HG03558 (cell line): ENCODE results near the gene IDH3A.

Experiments
- ATAC-seq: cut with Tn5 transposase; IDR thresholded peaks from one replicate; pipeline ENCODE4 v1.9.1; 2021; ENCODE audit warnings: moderate number of reproducible peaks; ENCODE audit not compliant: unreplicated experiment; ENCODE audit errors: extremely low read depth

Gene IDH3A

DNA sequence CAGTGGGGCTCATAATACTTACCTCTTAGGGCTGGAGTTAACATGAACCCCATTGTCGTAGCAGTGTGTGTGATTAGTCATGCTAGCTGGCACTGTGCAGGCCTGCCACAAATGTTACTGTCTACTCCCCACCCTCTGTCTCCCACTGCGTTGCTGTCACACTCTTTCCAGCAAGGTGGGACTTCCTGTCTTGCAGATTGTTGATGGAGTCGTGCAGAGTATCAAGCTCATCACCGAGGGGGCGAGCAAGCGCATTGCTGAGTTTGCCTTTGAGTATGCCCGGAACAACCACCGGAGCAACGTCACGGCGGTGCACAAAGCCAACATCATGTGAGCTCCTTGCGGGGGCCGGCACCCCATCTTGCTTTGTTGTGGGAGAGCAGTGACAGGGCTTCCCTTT lies 12.9 kb downstream of the IDH3A start:
- ATAC-seq = no peak

DNA sequence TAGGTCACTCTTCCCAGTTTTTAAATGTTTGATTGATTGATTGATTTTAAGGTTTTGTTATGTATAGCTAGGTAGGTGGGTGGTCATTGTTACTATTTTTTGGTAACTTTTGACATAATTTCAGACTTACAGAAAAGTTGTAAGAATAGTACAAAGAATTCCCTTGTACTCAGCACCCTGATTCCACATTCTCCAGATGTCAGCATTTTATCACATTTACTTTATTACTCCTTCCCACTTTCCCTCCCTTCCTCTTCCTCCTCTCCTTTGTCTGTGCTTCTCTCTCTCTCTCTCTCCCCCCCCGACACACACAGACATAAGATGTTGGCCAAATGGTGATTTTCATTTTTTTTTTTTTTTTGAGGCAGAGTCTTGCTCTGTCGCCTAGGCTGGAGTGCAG lies 14.8 kb downstream of the IDH3A start:
- no peak for ATAC-seq

DNA sequence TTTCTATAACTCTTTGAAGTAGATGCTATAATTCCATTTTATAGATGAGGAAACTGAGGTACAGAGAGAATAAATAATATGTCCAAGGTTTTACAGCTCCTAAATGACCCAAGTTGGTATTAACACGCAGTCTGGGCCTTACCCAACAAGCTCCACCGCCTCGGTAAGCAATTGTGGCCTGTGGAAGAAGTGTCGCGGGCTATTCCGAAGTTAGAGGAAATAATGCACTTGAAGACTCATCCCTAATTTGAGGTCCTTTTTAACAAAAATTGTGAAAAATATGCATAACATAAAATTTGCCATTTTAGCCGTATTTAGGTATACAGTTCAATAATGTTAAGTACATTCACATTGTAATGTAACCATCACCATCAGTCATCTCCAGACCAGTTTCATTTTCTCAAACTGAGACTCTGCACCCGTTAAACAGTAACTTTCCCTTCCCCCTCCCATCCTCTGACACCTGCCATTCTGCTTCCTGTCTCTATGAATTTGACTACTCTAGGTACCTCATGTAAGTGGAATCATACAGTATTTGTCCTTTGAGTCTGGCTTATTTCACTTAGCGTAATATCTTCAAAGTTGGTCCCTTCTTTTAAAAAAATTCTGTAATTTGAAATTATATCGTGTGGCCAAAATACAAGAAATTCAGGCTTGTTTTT lies 18.2 kb downstream of the IDH3A start:
- ATAC-seq = peak; percentile 45

DNA sequence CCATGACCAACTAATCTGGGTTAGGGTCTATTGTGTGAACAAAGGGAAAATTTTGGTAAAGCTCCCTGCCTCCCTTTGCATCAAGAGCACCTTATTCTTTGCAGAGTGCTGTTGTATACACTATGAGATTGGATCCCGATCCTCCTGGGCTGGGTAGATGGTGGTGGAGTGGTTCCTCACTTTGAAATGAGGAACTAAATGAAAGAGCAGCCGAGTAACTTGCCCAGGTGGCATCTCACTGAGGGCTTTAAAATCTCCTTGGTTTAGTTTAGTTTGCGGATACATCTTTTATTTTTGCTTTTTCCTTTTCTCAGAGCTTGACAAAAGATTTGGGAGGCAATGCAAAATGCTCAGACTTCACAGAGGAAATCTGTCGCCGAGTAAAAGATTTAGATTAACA lies 19.4 kb downstream of the IDH3A start:
- no peak for ATAC-seq

DNA sequence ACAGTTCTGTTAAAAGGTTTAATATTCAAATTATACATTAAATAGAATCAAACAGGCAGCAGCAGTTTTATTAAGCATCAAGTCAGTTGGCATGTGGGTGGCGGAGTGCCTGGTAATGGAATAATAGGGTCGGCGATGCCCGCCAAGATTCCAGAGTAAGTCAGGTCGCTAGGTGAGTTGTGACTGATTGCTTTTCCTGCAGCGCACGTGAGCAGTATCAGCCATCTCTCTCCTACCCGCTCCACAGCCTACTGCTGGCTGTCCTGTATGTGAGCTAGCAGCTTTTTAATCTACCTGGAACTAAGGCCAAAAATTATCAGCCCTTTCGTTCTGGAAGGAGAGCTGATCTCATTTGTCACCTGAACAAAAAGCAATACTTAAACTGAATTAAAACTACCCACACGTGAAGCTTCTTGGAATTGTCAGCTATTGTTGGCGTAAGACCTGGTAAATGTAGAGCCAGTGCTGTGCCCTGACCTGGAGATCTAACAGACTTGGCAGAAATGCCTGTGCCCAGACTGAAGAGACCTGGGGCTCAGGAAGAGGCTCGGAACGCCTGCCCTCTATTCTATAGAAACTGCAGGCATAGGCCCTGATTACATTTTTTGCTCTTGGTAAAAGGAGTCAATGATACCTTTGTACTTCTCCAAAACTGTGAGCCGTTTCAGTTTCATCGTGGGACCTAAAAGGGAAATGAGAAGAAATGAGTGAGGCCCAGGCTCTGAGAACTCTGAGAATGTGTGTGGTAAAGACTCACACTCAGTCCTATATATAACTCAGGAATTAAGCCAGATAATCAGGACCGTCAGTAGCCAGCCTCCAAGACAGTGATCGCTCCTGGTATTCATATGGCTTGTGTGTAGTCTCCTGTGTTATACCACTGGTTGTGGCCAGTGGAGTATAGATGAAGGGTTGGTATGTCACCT lies 21.9 kb downstream of the IDH3A start:
- ATAC-seq = no peak

DNA sequence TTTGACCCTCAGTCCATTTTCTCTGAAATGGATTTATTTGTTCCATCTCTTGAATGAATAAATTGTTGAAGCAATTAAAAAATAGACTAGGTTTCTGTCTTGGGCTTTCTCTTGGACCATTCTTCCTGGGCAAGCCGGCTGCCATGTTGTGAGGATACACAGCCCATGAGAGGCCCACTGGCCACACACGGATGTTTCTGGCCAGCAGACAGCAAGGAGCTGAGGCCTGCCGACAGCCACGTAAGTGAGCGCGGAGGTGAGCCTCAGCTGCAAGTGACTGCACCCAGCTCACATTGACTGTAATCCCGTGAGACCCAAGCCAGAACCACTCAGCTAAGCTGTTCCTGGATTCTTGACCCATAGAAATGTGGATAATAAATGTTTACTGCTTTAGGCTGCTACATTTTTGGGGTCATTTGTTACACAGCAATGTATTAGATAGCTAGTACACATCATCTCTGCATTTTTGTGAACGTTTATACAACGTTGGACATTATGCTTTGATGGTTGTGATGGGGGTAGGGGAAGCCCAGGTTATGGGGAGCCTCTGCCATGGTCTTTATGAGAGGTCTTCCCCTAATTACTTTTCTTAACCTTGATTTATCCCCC lies 22.8 kb downstream of the IDH3A start:
- no peak for ATAC-seq

DNA sequence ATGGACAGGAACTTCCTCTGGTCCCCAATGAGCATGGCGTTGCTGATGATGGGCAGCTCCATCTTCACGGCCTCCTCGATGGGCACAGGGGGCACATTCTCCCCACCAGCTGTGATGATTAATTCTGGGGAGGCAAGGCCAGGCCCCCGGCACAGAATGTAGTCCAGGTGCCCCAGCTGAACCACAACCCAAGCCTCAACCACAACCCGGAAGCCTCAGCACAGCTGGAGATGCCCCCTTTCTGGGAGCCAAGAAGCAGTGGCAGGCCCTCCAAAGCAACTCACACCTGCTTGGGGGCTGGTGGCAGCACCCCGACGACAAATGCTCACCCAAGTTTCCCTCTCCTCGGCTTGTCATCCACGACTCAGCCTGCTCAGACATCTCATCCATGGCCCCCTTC lies 25.2 kb downstream of the IDH3A start:
- ATAC-seq = no peak

DNA sequence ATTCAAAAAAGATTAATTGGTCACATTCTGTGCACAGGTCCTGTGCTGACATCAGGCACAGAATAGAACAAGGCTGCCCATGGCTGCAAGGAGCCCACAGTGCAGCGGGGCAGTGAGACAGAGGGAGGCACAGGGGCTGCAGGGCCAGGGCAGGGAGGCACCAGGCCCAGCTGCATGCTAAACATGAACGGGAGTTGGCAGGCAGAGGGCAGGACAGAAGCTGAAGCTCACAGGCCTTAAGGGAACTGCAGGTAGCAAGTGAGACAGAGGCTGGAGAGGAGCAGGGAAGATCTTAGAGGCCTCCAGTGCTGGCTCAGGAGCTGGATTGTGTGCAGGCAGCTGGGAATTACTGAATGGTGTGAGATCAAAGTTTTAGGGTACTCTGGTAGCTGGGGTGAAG lies 26.2 kb downstream of the IDH3A start:
- ATAC-seq = no peak

DNA sequence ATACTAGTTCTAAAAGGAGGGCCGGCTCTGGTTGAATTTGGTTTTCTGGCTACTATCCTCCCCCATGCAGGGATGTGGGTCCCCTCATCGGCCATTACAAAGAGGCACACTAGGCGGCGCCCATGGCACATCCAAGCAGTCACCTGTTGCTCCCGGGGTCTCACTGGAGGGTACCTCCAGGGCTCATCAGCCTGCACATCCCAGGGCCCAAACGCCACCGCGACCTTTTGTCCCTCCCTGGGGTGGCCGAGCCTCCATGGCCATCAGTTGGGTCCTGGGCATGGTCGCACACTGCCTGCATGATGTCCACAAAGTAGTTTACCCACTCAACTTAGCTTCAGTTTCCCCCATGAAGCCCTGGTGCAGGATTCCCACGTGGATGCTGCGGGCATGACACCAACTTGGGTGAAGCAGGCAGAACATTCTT lies 28.3 kb downstream of the IDH3A start:
- ATAC-seq = no peak

DNA sequence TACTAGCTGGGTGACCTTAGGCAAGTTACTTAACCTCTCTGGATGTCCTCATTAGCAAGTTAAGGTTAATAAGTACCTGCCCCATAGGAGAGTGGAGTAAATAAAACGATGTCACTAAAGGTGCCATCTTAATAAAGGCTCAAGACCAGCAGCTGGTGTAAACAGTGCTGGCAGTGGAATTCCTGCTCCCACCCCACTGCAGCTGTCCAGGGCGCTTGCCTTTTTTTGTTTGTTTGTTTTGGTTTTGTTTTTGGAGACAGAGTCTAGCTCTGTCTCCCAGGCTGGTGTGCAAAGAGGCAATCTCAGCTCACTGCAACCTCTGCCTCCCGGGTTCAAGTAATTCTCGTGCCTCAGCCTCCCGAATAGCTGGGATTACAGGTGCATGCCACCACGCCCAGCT lies 28.9 kb downstream of the IDH3A start:
- no peak for ATAC-seq

DNA sequence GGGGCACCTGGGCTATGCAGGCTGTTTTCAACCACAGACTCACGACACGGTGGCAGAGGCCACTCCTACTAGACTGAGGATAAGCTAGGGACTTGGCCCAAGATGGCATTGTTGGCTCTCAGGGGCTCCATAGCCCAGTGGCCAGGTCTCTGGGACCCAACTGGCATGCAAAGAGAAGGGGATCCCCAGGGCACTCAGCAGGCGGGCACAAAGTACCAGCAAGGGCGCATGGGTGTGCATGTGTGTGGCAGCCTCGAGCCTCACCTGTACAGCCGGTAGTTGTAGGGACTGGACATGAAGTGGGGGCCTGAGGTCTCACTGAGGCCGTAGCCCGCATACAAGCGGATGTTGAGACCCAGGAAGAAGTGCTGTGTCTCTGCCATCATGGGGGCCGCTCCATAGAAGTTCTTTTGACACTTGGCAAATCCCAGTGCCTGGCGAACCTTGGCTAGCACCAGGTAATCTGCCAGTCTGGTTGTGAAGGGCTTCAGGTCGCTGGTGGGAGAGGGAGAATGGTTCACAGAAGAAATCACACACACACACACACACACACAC lies 30.2 kb downstream of the IDH3A start:
- ATAC-seq = no peak

DNA sequence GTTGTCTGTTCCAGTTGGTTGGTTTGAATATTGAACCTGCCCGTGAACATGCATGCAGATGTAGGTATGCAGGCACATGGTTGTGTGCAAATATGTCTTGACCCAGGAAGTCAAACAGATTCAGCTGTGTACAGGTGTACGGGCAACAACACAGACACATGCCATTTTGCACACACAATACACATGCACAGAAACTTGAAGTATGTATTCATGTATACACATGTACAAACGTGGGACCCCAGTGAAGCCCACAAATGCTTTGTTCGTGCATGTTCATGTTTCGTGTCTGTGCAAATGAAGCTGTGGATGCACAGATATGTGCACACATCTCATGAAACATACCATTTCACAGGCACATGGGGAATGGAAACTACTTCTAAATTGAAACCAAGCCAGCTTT lies 30.7 kb downstream of the IDH3A start:
- ATAC-seq = no peak

DNA sequence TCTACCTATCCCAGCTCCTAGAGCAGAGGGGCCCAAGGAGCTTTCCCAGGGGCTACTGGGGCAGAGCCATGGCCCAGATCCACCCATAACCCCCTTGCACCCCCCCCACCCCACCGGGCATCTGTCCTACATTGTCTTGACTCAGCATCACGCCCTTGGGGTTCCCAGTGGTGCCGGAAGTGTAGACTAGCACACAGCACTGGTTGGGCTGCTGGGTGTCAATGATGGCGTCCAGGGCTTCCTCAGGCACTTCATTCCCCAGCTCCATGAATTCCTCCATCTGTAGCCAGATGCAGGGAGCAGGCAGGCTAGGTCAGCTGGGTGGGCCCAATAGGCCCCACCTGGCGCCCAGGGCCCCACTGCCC lies 33.2 kb downstream of the IDH3A start:
- no peak for ATAC-seq

DNA sequence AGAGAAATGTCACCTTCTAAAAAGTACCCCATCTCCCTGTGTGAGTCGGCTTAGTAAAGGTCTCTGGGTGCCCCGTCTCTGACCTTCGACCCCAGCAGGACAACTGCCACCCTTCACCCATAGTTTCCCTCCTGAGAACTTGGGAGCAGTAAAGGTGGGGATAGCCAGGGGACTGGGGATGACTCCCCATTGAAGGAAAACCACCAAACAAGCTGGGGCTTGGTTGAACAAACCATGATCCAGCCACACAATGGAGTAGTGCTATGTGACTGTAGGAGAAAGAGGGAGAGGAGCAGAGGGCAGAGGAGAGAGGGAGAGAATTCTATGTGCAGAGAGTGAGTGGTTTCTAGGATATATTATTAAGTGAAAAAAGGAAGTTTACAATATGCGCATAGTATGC lies 33.7 kb downstream of the IDH3A start:
- no peak for ATAC-seq

DNA sequence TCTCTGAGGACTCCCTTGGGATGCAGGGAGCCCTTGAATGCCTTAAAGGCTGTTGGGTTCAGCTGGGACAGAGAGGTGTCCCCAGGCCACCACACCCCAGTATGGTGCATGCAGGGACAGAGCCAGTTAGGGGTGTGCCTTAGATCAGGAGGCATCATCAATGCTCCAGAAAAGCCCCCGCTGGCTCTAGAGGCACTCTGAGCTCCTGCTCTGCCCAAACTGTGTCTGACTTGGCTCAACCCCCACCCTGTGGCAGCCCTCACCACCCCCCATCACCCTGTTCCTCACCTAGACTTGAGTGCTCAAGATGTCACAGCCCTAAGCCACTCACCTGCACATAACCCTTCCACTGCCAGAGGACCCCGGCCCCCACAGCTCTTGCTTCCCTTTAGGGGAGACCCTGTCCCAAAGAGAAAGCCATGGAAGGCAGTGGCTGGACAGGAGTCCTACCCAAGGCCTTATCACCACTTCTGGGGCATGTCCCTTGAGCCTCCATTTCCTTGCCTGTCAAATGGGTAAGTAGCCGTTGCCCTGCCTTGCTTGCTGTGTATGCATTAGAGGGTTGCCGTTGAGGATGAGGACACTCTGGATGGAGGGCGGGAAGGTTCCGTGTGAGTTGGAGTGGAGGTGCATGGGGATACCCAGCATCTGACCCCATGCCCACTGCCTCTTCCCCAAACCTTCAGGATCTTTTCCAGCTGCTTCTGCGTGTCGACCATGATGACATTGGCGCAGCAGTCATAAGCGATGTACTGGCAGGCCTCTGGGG lies 43.8 kb downstream of the IDH3A start:
- no peak for ATAC-seq

DNA sequence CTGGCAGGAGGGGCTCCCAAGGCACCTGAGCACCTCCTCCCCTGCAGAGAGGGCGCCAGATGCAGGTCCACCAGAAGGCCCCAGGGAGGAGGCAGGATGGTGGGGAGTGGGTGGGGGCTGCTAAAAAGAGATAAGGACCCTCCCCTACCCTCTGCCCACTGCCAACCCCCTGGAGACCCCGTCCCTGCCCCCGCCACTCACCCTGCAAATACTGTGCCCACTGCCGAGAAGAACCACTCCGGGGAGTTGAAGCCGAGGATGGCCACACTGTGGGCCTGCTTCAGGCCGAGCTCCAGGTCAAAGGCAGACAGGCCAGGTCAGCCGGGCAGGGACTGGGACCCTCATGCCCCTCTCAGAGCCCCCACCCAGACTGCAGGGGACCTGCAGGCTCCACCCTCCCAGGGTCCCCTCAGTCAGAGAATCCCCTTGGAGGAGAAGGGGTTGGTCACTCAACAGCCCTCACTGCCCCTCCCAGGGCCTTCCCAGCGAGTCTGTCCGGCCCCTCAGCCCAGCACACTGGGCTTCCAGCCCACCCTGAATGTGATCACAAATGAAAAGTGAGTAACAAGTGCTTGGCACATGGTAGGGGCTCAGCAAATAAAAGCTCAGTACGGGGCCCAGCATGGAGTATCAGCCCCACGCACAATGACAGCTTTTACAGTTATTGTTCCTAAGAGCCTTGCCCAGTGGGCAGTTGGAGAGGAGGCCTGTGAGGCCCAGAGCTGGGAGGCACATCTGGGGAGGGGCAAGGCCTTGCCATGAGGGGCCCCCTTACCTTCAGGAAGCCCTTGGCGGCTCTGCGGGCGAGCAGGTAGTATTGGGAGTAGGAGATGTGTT lies 44.8 kb downstream of the IDH3A start:
- no peak for ATAC-seq

DNA sequence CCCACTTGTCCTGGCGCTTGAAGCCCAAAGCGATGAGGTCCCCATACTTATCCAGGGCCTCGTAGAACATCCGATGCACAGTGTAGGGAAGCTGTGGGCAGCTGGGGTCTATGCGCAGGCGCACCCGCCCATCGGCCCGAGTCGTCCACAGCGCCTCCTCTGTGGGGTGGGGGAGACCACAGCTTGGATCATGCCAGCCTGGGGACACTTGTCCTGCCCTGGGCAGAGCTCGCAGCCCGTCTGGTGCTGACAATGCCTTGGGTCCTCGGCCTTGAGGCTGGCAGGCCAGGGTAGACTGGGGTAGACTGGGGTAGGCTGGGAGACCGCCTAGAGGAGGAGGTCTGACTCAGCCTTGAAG lies 45.4 kb downstream of the IDH3A start:
- ATAC-seq = no peak

DNA sequence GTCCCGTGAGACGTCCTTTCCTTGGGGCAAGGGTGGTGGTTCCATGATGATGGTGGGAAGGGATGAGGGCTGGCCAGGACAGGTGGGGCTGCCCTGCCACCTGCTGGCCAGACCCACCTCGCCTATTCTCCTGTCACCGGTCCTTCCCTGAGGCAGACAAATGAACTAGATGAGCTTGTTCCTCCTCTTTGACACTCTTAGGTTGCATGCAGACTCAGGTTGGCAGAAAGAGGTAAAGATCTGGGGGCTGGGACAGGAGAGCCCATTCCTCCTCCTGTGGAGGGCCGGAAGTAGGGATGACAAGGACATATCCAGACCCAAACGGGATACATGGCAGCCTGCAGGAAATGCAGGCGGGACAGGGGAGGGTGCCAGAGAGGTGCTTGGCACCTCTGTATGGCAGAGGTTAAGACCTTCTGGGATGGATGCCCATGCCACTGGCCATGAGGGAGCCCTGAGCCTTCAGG lies 46.6 kb downstream of the IDH3A start:
- no peak for ATAC-seq

DNA sequence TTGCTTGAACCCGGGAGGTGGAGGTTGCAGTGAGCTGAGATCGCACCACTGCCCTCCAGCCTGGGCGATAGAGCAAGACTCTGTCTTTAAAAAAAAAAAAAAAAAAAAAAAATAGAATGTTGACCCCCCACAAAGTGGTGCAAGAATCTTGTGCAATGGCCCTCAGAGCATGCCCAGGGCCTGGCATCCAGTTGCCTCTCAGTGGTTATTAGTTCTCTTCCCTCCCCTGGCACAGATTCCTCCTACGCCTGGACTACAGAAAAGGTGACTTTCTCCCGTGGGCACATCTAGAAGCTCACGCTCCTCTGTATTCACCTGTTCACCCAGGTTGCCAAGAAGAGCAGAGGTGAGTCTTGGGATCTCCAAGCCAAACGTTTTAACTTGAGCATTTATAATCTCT lies 48.5 kb downstream of the IDH3A start:
- no peak for ATAC-seq
